DND-41 (cell line): ENCODE measurements around the gene MCC.

ENCODE experiments used
- CTCF ChIP-seq: IDR thresholded peaks from 2 replicates; pipeline ENCODE4 v1.5.1; 2012; ENCODE audit warnings: borderline replicate concordance, low read length, moderate library complexity, mild to moderate bottlenecking; ENCODE audit not compliant: poor library complexity, severe bottlenecking; ENCODE audit errors: extremely low read depth
- EZH2 ChIP-seq: IDR thresholded peaks from 3 replicates; pipeline ENCODE4 v1.6.1; 2012; ENCODE audit warnings: borderline replicate concordance, low read depth, mild to moderate bottlenecking, moderate library complexity, low read length, inconsistent platforms; ENCODE audit not compliant: severe bottlenecking

GRCh38 chr5:113249206-113249605 lies 239.0 kb downstream of the MCC start:
- TF ChIP-seq CTCF (no peak), EZH2 (no peak)
